ENCODE results near the gene DTX4.

DNA sequence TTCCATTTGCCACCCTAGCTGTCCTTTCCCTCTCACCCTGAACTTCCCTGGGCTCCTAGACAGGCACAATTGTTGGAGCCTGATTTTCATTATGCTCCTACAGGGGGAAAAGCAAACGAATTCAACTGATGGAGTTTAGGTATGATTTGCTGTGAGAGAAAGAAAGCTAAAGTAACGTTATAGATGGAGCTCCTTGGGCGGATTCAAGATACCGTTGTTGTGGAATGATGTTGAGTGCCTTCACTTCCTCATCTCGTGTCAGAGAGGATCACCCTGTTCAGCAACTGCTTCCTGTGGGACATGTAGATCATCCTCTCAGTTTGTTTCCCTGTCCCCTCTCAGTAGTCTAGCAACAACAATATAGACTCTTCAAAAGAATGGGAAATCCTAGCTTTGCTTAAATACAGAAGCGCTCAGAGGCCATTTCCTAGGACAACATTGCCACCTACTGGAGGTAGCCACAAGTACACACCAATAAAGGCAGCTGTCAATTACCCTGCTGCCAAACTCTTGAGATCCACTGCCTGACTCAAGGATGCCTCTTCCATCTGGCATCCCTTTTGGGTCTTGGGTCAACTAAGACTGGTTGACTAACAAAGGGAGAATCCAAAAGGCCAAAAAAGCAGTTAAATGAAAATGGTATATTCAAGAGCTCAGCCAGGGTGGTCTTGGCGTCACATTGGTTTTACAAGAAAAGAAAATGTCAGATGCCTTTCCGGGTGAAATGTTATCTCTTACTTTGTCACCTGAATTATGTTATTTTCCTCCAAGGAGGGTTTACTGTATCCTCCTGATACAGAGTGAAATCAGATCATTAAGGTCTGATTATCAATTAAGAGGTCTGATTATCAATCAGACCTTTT, 13.5 kb upstream of the DTX4 start:
- TF ChIP-seq, protein P1, sequence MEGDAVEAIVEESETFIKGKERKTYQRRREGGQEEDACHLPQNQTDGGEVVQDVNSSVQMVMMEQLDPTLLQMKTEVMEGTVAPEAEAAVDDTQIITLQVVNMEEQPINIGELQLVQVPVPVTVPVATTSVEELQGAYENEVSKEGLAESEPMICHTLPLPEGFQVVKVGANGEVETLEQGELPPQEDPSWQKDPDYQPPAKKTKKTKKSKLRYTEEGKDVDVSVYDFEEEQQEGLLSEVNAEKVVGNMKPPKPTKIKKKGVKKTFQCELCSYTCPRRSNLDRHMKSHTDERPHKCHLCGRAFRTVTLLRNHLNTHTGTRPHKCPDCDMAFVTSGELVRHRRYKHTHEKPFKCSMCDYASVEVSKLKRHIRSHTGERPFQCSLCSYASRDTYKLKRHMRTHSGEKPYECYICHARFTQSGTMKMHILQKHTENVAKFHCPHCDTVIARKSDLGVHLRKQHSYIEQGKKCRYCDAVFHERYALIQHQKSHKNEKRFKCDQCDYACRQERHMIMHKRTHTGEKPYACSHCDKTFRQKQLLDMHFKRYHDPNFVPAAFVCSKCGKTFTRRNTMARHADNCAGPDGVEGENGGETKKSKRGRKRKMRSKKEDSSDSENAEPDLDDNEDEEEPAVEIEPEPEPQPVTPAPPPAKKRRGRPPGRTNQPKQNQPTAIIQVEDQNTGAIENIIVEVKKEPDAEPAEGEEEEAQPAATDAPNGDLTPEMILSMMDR (conservative IDR thresholded peaks at IDR 0.05; ENCODE audit: low read depth, low read length), result peak; percentile 94
- TF ChIP-seq EZH2phosphoT487 (IDR thresholded peaks at IDR 0.05; ENCODE audit: borderline replicate concordance, low read length), result no peak
